ENCODE results near the gene VAC14. TPM values are rescaled to one million over a fixed set of nuclear protein-coding genes. Genes with fewer than 3 reads are reported as not detected.

Gene VAC14
- total RNA-seq, 1 experiment from 2014 or later, result 49.9 TPM

- Histone ChIP-seq H2BK15ac (ENCODE audit: low read depth, low read length) (no peak overlapping the region), H2BK20ac (ENCODE audit: low read depth, low read length, poor library complexity, severe bottlenecking) (no peak overlapping the region), H3K56ac (ENCODE audit: insufficient read length, low read depth, low read length) (no peak overlapping the region), H3K4ac (ENCODE audit: low read depth, low read length) (no peak overlapping the region), H4K20me1 (ENCODE audit: control insufficient read depth, insufficient read depth, insufficient read length) (no peaks in the 10 kb centered on the region), H3K23ac (ENCODE audit: insufficient read length, low read depth, low read length) (no peak overlapping the region), H3K4me2 (ENCODE audit: insufficient read depth, insufficient read length, low read length) (no peak overlapping the region), H3K14ac (ENCODE audit: insufficient read depth, low read length) (no peak overlapping the region), H3K9ac (ENCODE audit: extremely low read depth, insufficient read length, low read length) (no peak overlapping the region), H3K27me3 (ENCODE audit: insufficient read depth, low read length) (no peaks in the 10 kb centered on the region), H3K4me1 (ENCODE audit: insufficient read depth, low read length) (peaks cover 3% of the 10 kb centered on the region; the same call in 1 of the 2 replicates), H3T11ph (ENCODE audit: low read length) (no peak overlapping the region), H2BK120ac (ENCODE audit: low read depth, low read length, poor library complexity, severe bottlenecking) (no peak overlapping the region), H3K27ac (ENCODE audit: insufficient read length, low read depth, low read length) (no peak overlapping the region), H2AFZ (ENCODE audit: low read length) (no peak overlapping the region), H2BK12ac (ENCODE audit: insufficient read length, low read depth, low read length) (no peak overlapping the region), H3K9me3 (ENCODE audit: control insufficient read depth, low read depth, low read length) (no peaks in the 10 kb centered on the region), H3K79me2 (ENCODE audit: insufficient read depth, low read length) (no peaks in the 10 kb centered on the region), H3K79me1 (ENCODE audit: insufficient read depth, low read depth, low read length, poor library complexity, severe bottlenecking) (no peaks in the 10 kb centered on the region), H4K91ac (ENCODE audit: insufficient read length, low read depth, low read length) (no peak overlapping the region), H2AK5ac (ENCODE audit: insufficient read length, low read length) (no peak overlapping the region), H4K8ac (replicated peaks; ENCODE audit: insufficient read length, low read depth, low read length) (no peak overlapping the region), H3K23me2 (ENCODE audit: insufficient read length, low read depth, low read length, poor library complexity, severe bottlenecking) (no peaks in the 10 kb centered on the region), H2BK5ac (ENCODE audit: insufficient read length, low read length) (no peak overlapping the region), H3K18ac (ENCODE audit: insufficient read length, low read depth, low read length) (no peak overlapping the region), H4K5ac (ENCODE audit: insufficient read length, low read depth, low read length) (no peak overlapping the region)
- no peak for TF ChIP-seq CTCF (conservative IDR thresholded peaks at IDR 0.05)
- no CpG with 5 or more reads among the region's 5 CpGs for WGBS (ENCODE audit: extremely low coverage, insufficient read length, low lambda C conversion rate)
- Mint-ChIP-seq H3K9me3 (no peaks in the 10 kb centered on the region), H3K36me3 (ENCODE audit: insufficient read depth in 1 of 3, low read depth in 3 of 3) (peaks cover under 1 to 2% (median 2%) of the 10 kb centered on the region in 3 experiments; a peak in 3 of 7 replicates), H3K4me1 (peaks cover 9 to 20% of the 10 kb centered on the region in 2 experiments), H3K27me3 (ENCODE audit: low read depth) (no peaks in the 10 kb centered on the region; the same call in 1 of the 2 replicates), H3K27ac (peak overlapping the region in 1 of 3 experiments; percentile 34; a peak in 1 of 7 replicates), H3K4me3 (no peak overlapping the region)
- DNase-seq, result no peak
Measured at GRCh38 chr16:70658921-70659320, 142.0 kb downstream of the VAC14 start.
